ENCODE data around the gene GSTP1.

The GSTP1 gene

GRCh38 chr11:67635231-67635521 is 51.6 kb downstream of the GSTP1 start:
- Histone ChIP-seq H3K36me3 (ENCODE audit: low read length) (no peaks in the 10 kb centered on the region), H4K20me1 (ENCODE audit: low read depth, low read length) (no peaks in the 10 kb centered on the region), H3K4me3 (ENCODE audit: insufficient read depth, low read length, poor library complexity, severe bottlenecking) (no peak overlapping the region), H3K4me2 (ENCODE audit: low read depth, low read length, poor library complexity, severe bottlenecking) (no peak overlapping the region), H3K27ac (ENCODE audit: low read depth, low read length) (no peak overlapping the region), H3K9me3 (ENCODE audit: insufficient read depth, low read length) (no peaks in the 10 kb centered on the region), H3K79me2 (ENCODE audit: insufficient read depth, low read length) (no peaks in the 10 kb centered on the region), H3K9me2 (replicated peaks; ENCODE audit: insufficient read depth, low read length) (no peaks in the 10 kb centered on the region), H3K27me3 (ENCODE audit: low read length) (no peaks in the 10 kb centered on the region), H3K9ac (ENCODE audit: low read length) (no peak overlapping the region), H2AFZ (ENCODE audit: low read depth, low read length, severe bottlenecking) (no peak overlapping the region), H3F3A (ENCODE audit: insufficient read depth) (0 out of 2 replicates have a peak, but pooled peaks cover 2% of the 10 kb centered on the region)
- TF ChIP-seq EZH2phosphoT487 (conservative IDR thresholded peaks at IDR 0.05; ENCODE audit: low read length) = no peak
- TF ChIP-seq CTCF (IDR thresholded peaks at IDR 0.05; ENCODE audit: insufficient read depth, low read length, poor library complexity, severe bottlenecking) = no peak

Measured in SU-DHL-6 (cell line).